Measurements from ENCODE around the gene GABPB2.

Gene GABPB2
- total RNA-seq = 49.9 to 71.0 reads per million in 2 donors

GRCh38 chr1:151070474-151071276 lies at the start of gene GABPB2:
Gene GABPB2 (plus strand): TSS chr1:151070761. CDS start chr1:151088190, 17,429 bp downstream.
- DNase-seq = peak; percentile 69 to 93 (median 81)

GRCh38 chr1:151024540-151025146 lies 45.9 kb upstream of the GABPB2 start:
- DNase-seq = peak; percentile 57 to 78 (median 73)

- no peak for DNase-seq
Observed at GRCh38 chr1:151026460-151026859, 44.1 kb upstream of the GABPB2 start.

- DNase-seq = no peak
Observed at GRCh38 chr1:151032164-151032563, 38.4 kb upstream of the GABPB2 start.

- no peak for DNase-seq
Observed at GRCh38 chr1:151035167-151035566, 35.4 kb upstream of the GABPB2 start.

- DNase-seq = no peak
Observed at GRCh38 chr1:151036356-151036755, 34.2 kb upstream of the GABPB2 start, which contains the start of gene BNIPL. Gene BNIPL (plus strand): TSS chr1:151036586. CDS start chr1:151036726, 140 bp downstream.

- no peak for DNase-seq
Observed at GRCh38 chr1:151037032-151037431, 33.5 kb upstream of the GABPB2 start.

GRCh38 chr1:151039521-151039920 lies 31.0 kb upstream of the GABPB2 start:
- DNase-seq = no peak

- DNase-seq = no peak
Observed at GRCh38 chr1:151043163-151043562, 27.4 kb upstream of the GABPB2 start.

GRCh38 chr1:151047591-151047924 lies 23.0 kb upstream of the GABPB2 start, which contains the start of gene C1orf56:
Gene C1orf56 (plus strand): TSS chr1:151047751. CDS start chr1:151047848, 97 bp downstream.
- peak; percentile 25 to 55 (median 43) for DNase-seq

- peak; percentile 19 to 76 (median 42) for DNase-seq
Observed at GRCh38 chr1:151047925-151048644, 22.5 kb upstream of the GABPB2 start.

GRCh38 chr1:151048645-151049032 lies 21.9 kb upstream of the GABPB2 start:
- DNase-seq = no peak

- no peak for DNase-seq
Observed at GRCh38 chr1:151049458-151049857, 21.1 kb upstream of the GABPB2 start.

- DNase-seq = no peak
Observed at GRCh38 chr1:151050051-151050688, 20.4 kb upstream of the GABPB2 start.

- no peak for DNase-seq
Observed at GRCh38 chr1:151051356-151052009, 19.1 kb upstream of the GABPB2 start.

GRCh38 chr1:151054971-151055547 lies 15.5 kb upstream of the GABPB2 start:
- no peak for DNase-seq

- DNase-seq = no peak
Observed at GRCh38 chr1:151055581-151055980, 15.0 kb upstream of the GABPB2 start.

GRCh38 chr1:151056149-151056548 lies 14.4 kb upstream of the GABPB2 start:
- DNase-seq = peak in 2 of 5 experiments; percentile 53 to 84

- DNase-seq = no peak
Observed at GRCh38 chr1:151058692-151059091, 11.9 kb upstream of the GABPB2 start.

GRCh38 chr1:151059109-151060006 lies 11.2 kb upstream of the GABPB2 start, which contains the start of gene CDC42SE1:
Gene CDC42SE1 (minus strand): TSS chr1:151059622. CDS start chr1:151055730, 3,892 bp downstream.
- DNase-seq = peak; percentile 68 to 94 (median 78)
